NOMO-1 treated with DMSO at 0.1 percent for 48 hours (cell line): ENCODE measurements around the gene ARMC2.
"Not testable (repeated sequence)": the region's sequence is repeated elsewhere in the genome, so short reads cannot be mapped to it uniquely, and the experiment has no call there.

ENCODE experiments used
- DNase-seq: peaks from one replicate; lab custom pipeline; 2025; ENCODE audit not compliant: unreplicated experiment; lab: John Stamatoyannopoulos, UW

The ARMC2 gene

GRCh38 chr6:108915258-108915657 is 67.0 kb downstream of the ARMC2 start:
- DNase-seq: no peak

GRCh38 chr6:108916026-108916686 is 67.9 kb downstream of the ARMC2 start:
- no peak for DNase-seq

- DNase-seq: no peak
Measured at GRCh38 chr6:108920751-108921150, 72.5 kb downstream of the ARMC2 start.

- DNase-seq: peak; percentile 96
Measured at GRCh38 chr6:108921547-108922361, 73.5 kb downstream of the ARMC2 start.

GRCh38 chr6:108922499-108922898 is 74.3 kb downstream of the ARMC2 start:
- no peak for DNase-seq

- no peak for DNase-seq
Measured at GRCh38 chr6:108927927-108928326, 79.7 kb downstream of the ARMC2 start.

GRCh38 chr6:108928650-108929049 is 80.4 kb downstream of the ARMC2 start:
- no peak for DNase-seq

- DNase-seq: not testable (repeated sequence)
Measured at GRCh38 chr6:108931090-108931489, 82.9 kb downstream of the ARMC2 start.

GRCh38 chr6:108937170-108937569 is 88.9 kb downstream of the ARMC2 start:
- no peak for DNase-seq

- no peak for DNase-seq
Measured at GRCh38 chr6:108940741-108941140, 92.5 kb downstream of the ARMC2 start.

GRCh38 chr6:108941281-108941680 is 93.1 kb downstream of the ARMC2 start:
- DNase-seq: no peak

- DNase-seq: no peak
Measured at GRCh38 chr6:108941859-108942258, 93.6 kb downstream of the ARMC2 start.

- no peak for DNase-seq
Measured at GRCh38 chr6:108942556-108943492, 94.6 kb downstream of the ARMC2 start.

GRCh38 chr6:108944071-108944470 is 95.8 kb downstream of the ARMC2 start:
- no peak for DNase-seq

GRCh38 chr6:108944707-108945680 is 96.8 kb downstream of the ARMC2 start:
- DNase-seq: no peak

- DNase-seq: no peak
Measured at GRCh38 chr6:108945681-108946159, 97.5 kb downstream of the ARMC2 start.

GRCh38 chr6:108946695-108947094 is 98.5 kb downstream of the ARMC2 start:
- no peak for DNase-seq

- peak; percentile 50 for DNase-seq
Measured at GRCh38 chr6:108947114-108947854, 99.1 kb downstream of the ARMC2 start.

- DNase-seq: no peak
Measured at GRCh38 chr6:108948181-108948661, 100.0 kb downstream of the ARMC2 start.
